MCF 10A (cell line): Measurements from ENCODE around the gene CDADC1. TPM values are rescaled to one million over a fixed set of nuclear protein-coding genes. Genes with fewer than 3 reads are reported as not detected.

Experiments
- BruUV-seq: library from RNA; stranded (reverse); fragments of 400-500 nt; replicated peaks from 2 replicates; lab custom pipeline; 2021; lab: Mats Ljungman, UMichigan
- CTCF ChIA-PET: fragments of 300-600 bp; sonication (Branson Sonifier 250); formaldehyde crosslinking; extraction: SDS; loops from one replicate; lab custom pipeline; 2021; ENCODE audit warnings: antibody characterized with exemption, inconsistent platforms; lab: Yijun Ruan, JAX
- POLR2A ChIA-PET: fragments of 300-600, 350-650 bp; sonication (Branson Sonifier 250); formaldehyde crosslinking; extraction: SDS; loops from one replicate; lab custom pipeline; 2020; ENCODE audit warnings: antibody characterized with exemption, inconsistent platforms; lab: Yijun Ruan, JAX
- DNase-seq: peaks from one replicate; pipeline ENCODE4 v3.0.0-alpha.2; 2018; ENCODE audit not compliant: unreplicated experiment
- H3K27ac Mint-ChIP-seq: one replicate; pipeline ENCODE4 v1.8.0; 2022; ENCODE audit warnings: mild to moderate bottlenecking, low read depth, mixed read lengths; ENCODE audit not compliant: unreplicated experiment
- H3K27me3 Mint-ChIP-seq: one replicate; pipeline ENCODE4 v1.8.0; 2022; ENCODE audit warnings: mixed read lengths; ENCODE audit not compliant: insufficient read depth, unreplicated experiment
- H3K36me3 Mint-ChIP-seq: one replicate; pipeline ENCODE4 v1.8.0; 2022; ENCODE audit warnings: mild to moderate bottlenecking, moderate library complexity, mixed read lengths; ENCODE audit not compliant: insufficient read depth, unreplicated experiment
- H3K4me1 Mint-ChIP-seq: one replicate; pipeline ENCODE4 v1.8.0; 2022; ENCODE audit warnings: mixed read lengths; ENCODE audit not compliant: insufficient read depth, unreplicated experiment
- H3K4me3 Mint-ChIP-seq: one replicate; pipeline ENCODE4 v1.8.0; 2022; ENCODE audit warnings: mild to moderate bottlenecking, moderate library complexity, mixed read lengths; ENCODE audit not compliant: unreplicated experiment
- H3K9me3 Mint-ChIP-seq: one replicate; pipeline ENCODE4 v1.8.0; 2022; ENCODE audit warnings: mixed read lengths; ENCODE audit not compliant: unreplicated experiment
- CTCF ChIP-seq: fragments of 200-600 bp; IDR thresholded peaks from one replicate; pipeline ENCODE4 v1.8.0; 2022; ENCODE audit warnings: antibody characterized with exemption, mild to moderate bottlenecking; ENCODE audit not compliant: unreplicated experiment
- intact Hi-C: fragments of 100-400 bp; cut with micrococcal nuclease; formaldehyde crosslinking; loops from 2 replicates; pipeline ENCODE4 v1.14.1; 2022
- total RNA-seq: library from RNA; stranded (reverse); gene quantifications from 2 replicates; pipeline ENCODE4 v1.2.3, GENCODE V29; 2022

Gene CDADC1
- total RNA-seq, 1 experiment from 2014 or later: 9.4 TPM

- TF ChIP-seq CTCF: no peak
- POLR2A ChIA-PET: interaction anchor here (0.6 kb wide), 1 partner anchor 163 kb away, joined by 3 read pairs; no protein-coding TSS in a partner anchor
- Mint-ChIP-seq H3K4me3 (no peak overlapping the region), H3K4me1 (peaks cover 17% of the 10 kb centered on the region), H3K9me3 (no peaks in the 10 kb centered on the region), H3K36me3 (no peaks in the 10 kb centered on the region), H3K27me3 (no peaks in the 10 kb centered on the region), H3K27ac (no peak overlapping the region)
- no TSS peak for BruUV-seq
- intact Hi-C loops: no loop called here
- no peak for DNase-seq
- CTCF ChIA-PET: interaction anchor here (0.7 to 1.6 kb wide), 3 partner anchors 17 to 302 kb away, joined by 3 to 5 read pairs (median 3); no protein-coding TSS in a partner anchor
Measured at GRCh38 chr13:49305792-49306425, 58.2 kb downstream of the CDADC1 start.

GRCh38 chr13:49307365-49307764, 59.6 kb downstream of the CDADC1 start:
- Mint-ChIP-seq H3K36me3 (no peaks in the 10 kb centered on the region), H3K4me1 (peaks cover 11% of the 10 kb centered on the region), H3K9me3 (no peaks in the 10 kb centered on the region), H3K27ac (no peak overlapping the region), H3K4me3 (no peak overlapping the region), H3K27me3 (no peaks in the 10 kb centered on the region)
- no peak for DNase-seq
- intact Hi-C loops: no loop called here
- BruUV-seq: no TSS peak
- ChIA-PET POLR2A (no interaction called here), CTCF (interaction anchor here (0.6 to 1.4 kb wide), 3 partner anchors 27 to 299 kb away, joined by 3 read pairs; no protein-coding TSS in a partner anchor)
- no peak for TF ChIP-seq CTCF

- no peak for DNase-seq
- no TSS peak for BruUV-seq
- Mint-ChIP-seq H3K36me3 (no peaks in the 10 kb centered on the region), H3K4me3 (no peak overlapping the region), H3K4me1 (peaks cover 4% of the 10 kb centered on the region), H3K27me3 (no peaks in the 10 kb centered on the region), H3K9me3 (no peaks in the 10 kb centered on the region), H3K27ac (no peak overlapping the region)
- intact Hi-C loops: no loop called here
- TF ChIP-seq CTCF: no peak
- CTCF ChIA-PET: interaction anchor here (0.9 to 1.4 kb wide), 3 partner anchors 128 to 298 kb away, joined by 3 read pairs; no protein-coding TSS in a partner anchor
- POLR2A ChIA-PET: interaction anchor here (0.5 to 1.2 kb wide), 2 partner anchors 135 to 292 kb away, joined by 3 to 5 read pairs; no protein-coding TSS in a partner anchor
Measured at GRCh38 chr13:49308097-49308875, 60.6 kb downstream of the CDADC1 start.

- no peaks in the 10 kb centered on the region for H3K27me3 Mint-ChIP-seq
- ChIA-PET POLR2A (interaction anchor here (0.5 to 1.2 kb wide), 2 partner anchors 134 to 292 kb away, joined by 3 to 5 read pairs; no protein-coding TSS in a partner anchor), CTCF (interaction anchor here (0.9 kb wide), 1 partner anchor 298 kb away, joined by 3 read pairs; no protein-coding TSS in a partner anchor)
- BruUV-seq: no TSS peak
- peaks cover 5% of the 10 kb centered on the region for H3K4me1 Mint-ChIP-seq
- no peak for TF ChIP-seq CTCF
- no peaks in the 10 kb centered on the region for H3K9me3 Mint-ChIP-seq
- H3K27ac Mint-ChIP-seq: no peak overlapping the region
- no peak for DNase-seq
- H3K36me3 Mint-ChIP-seq: no peaks in the 10 kb centered on the region
- H3K4me3 Mint-ChIP-seq: no peak overlapping the region
- intact Hi-C loops: no loop called here
Measured at GRCh38 chr13:49308921-49309408, 61.2 kb downstream of the CDADC1 start.
